T follicular helper cell (primary cell): Measurements from ENCODE around the gene PTPRT.

ENCODE experiments used
- DNase-seq: peaks from one replicate; pipeline ENCODE4 v3.0.0-alpha.2; 2020; ENCODE audit warnings: low read depth

The PTPRT gene

GRCh38 chr20:43119720-43120119 lies 70.0 kb downstream of the PTPRT start:
- DNase-seq, result no peak

- DNase-seq, result no peak
These were observed 87.3 kb downstream of the PTPRT start for GRCh38 chr20:43102394-43102793.

DNA sequence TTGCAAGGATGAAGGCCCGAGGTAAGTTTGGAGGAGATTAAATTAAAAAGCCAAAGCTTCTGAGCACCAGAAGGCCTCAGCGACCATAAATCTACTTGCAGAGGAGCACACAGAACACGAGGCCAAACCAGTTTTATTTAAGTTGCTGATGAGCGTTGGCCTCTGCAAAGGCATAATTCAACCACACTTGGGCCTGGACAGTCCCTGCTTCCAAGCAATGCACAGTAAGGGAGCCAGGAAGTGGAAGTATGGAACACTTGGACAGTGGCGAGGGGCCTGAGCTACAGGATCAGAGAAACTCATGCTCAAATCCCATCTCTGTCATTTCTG lies 92.8 kb downstream of the PTPRT start:
- no peak for DNase-seq

- DNase-seq, result no peak
These were observed 93.4 kb downstream of the PTPRT start for GRCh38 chr20:43096126-43096930.

DNA sequence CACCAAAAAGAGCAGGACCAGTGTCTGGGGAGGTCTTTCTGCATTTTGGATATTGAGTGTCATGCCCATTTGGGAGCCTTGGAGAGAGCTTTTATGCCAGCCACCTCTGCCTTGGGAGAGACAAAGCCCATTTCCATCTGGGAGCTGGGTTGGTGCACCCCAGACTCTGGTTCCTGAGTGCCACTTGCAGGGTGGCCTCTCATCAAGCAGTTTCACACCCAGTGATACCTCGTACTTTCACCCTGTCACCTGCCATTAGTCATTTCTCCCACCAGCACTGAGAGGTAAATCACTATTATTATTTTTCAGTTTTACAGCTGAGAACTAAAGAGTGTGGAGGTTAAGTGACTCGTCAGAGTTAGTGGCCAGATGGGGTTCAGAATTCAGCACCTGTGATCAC lies 94.7 kb downstream of the PTPRT start:
- DNase-seq, result no peak

GRCh38 chr20:43092386-43093088 lies 97.2 kb downstream of the PTPRT start:
- no peak for DNase-seq

DNA sequence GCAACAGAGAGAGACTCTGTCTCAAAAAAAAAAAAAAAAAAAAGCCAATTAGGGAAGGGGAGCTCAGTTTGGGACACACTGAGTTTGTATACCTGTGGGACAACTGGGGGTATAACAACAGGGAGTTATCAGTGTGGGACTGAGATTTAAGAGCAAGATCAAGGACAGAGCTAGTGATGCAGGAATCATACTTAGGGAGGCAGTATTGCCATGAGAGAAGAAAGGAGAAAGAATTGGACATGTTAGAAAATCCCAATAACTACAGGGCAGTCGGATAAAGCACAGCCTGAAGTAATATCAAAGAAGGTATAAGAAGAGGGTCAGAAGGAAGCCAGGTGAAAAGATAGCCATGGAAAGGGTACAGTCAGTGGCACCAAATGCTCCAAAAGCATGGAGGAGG lies 121.2 kb downstream of the PTPRT start:
- no peak for DNase-seq

- no peak for DNase-seq
These were observed 123.6 kb downstream of the PTPRT start for GRCh38 chr20:43066125-43066524.

DNA sequence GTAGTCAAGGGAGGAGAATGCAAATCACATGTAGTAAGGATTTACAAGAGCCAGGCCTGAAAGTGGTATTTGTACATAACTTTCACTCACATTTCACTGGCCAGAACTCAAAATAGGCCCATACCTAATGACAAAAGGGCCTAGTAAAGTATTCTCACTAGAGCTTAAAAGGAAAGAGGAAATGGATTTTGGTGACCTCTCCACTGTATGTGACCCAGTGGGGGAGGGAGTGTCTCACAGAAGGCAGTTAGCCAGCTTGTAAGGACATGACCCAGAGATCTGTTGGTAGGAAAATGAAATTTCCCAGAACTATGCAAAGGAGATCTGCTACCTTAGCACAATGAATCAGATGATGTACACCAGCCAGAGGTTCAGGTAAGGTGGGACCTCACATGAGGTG lies 124.4 kb downstream of the PTPRT start:
- DNase-seq, result no peak

DNA sequence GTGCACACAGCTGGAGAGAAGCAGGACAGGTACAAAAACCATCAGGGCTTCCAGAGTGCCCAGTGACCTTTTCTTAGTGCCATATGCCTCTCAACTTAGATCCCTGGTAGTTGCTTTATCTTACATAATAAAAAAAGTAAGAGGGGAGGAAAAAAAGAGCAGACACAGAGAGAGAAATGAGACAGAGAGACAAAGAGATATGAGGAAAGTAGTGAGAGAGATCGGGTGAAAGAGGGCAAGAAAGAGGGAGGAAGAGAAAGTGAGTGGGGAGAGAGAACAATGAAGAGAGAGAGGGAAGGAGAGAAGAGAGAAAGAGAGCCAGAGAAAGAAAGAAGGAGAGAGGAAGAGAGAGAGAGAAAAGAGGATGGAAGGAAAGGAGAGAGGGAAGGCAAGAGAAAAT lies 131.6 kb downstream of the PTPRT start:
- DNase-seq, result no peak

DNA sequence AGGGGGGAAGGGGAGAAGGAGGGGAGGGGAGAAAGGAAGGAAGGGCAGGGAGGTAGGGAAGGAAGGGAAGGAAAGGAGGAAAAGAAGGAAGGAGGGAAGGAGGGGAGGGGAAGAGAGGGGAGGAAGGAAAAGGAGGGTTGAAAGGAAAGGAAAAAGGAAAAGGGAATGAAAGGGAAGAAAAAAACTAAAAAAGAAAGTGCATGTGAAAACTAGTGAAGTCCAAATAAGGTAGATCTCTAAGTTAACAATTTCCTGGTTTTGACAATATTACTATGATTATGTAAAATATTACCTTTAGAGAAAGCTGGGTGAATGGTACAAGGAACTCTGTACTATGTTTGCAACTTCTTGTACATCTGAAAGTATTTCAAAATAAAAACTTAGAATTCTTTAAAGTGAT lies 132.4 kb downstream of the PTPRT start:
- DNase-seq, result no peak

DNA sequence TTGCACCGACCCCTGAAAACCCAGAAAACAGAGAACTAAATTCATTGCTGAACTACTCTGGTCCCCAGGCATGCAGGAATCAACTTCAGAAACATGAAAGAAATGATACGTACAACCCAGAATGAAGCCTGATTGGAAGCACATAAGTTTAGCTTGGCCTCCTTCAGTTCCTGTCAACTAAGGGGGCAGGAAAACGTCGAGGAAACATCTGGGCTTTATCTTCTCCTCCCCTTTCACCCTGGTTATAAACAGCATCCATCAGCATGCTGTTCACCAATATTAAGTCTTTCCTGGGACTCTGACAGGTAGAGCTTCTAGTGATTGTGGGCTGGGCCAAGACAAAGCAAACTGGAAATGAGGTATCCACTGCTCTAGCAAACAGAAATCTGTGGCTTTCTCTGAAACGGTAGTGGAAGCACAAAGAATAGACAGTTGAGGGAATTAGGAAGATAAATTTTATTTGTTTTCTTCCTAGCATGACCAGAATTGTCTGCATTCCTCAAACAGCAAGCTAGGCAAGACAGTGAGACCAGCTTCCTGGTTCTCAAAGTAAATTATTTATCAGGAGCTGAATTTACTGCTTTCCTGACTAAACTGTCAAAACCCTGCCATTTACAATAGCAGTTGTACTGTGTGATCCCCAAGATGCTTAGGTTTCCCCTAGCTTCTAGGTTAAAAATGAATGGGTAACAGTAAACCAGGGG lies 134.4 kb downstream of the PTPRT start:
- no peak for DNase-seq

DNA sequence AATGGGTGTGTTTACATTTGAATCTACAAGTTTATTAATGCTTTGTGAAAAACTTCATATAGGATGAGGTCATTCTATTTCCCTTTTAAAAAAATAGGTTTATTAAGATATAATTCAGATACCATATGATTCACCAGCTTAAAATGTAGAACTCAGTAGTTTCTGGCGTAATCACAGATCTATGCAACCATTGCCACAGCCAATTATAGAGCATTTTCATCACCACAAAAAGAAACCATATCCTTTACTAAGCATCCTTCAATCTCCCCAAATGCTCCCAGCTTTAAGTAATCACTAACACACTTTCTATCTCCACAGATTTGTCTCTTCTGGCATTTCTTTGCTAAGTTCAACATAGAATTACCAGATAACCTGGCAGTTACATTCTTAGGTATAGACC lies 137.2 kb downstream of the PTPRT start:
- no peak for DNase-seq

GRCh38 chr20:43046966-43047365 lies 142.7 kb downstream of the PTPRT start:
- no peak for DNase-seq

GRCh38 chr20:43043887-43044286 lies 145.8 kb downstream of the PTPRT start:
- DNase-seq, result no peak

- no peak for DNase-seq
These were observed 149.3 kb downstream of the PTPRT start for GRCh38 chr20:43040427-43040826.

- no peak for DNase-seq
These were observed 151.9 kb downstream of the PTPRT start for GRCh38 chr20:43037605-43038309.

DNA sequence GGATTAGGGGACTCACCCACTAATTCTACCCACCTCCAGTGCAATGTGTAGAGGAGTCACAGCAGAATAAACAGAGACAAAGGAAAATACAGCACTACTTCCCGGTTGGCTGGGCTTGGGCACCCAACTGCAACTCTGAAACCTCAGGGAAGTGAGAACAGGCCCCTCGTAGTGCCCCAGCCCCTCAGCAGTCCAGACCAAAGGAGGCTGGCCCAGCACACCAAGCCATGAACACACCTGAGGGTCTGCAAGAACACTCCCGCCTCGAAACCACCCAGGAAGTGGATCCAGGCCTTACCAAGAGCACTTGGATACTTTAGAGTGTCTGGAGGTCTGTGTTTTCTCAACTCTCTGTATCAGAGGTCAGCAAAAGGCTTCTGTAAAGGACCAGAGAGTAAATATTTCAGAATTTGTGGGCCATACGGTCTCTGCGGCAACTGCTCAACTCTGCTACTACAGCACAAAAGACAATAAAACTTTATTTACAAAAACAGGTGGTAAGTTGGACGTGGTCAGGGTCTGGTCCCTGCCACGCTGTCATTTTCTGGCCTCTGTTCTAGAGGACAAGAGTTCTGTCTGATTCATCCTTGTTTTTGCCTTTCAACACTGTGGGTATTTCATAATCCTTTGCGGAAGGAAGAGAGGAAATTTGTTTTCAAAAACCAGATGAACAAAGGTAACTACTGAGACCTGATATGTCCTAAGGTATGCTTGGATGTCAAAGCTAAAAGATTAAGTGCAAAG lies 154.6 kb downstream of the PTPRT start:
- no peak for DNase-seq

GRCh38 chr20:43032459-43032858 lies 157.2 kb downstream of the PTPRT start:
- no peak for DNase-seq

DNA sequence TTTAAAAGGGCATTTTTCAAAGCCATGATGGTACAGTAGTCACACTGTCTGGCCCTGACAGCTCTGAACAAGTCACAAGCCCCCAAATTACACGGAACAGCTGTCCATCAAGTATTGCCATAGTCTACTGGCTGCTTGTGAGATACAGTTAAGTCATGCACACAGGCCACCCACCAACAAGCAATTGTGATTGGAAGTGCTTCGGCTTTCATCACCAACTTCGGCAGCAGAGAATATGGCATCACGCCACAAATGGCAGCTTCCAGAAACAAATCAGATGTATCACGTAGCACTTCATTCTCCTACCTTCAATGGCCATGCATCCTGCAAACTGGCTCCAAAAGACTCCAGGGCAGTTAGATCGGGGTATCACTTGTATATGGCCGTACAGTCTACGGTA lies 160.5 kb downstream of the PTPRT start:
- no peak for DNase-seq

DNA sequence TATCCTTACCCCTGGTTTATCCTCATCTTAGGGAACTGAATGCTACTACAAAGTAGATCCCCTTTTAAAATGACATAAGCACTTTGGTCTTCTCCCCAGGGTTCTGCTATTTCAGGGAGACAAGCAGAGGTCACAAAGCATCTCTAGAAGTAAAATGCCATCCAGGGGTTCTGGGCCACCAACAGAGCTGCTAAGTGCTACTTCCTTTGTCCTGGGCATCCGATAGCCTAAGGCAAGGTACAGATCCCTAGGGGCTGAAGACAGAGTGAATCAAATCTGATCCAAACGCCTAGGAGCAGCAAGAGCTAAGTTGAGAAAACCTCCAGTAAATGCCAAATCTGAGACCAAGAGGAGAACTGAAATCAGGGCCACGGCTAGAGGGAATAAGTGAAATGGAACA lies 161.2 kb downstream of the PTPRT start:
- DNase-seq, result no peak

DNA sequence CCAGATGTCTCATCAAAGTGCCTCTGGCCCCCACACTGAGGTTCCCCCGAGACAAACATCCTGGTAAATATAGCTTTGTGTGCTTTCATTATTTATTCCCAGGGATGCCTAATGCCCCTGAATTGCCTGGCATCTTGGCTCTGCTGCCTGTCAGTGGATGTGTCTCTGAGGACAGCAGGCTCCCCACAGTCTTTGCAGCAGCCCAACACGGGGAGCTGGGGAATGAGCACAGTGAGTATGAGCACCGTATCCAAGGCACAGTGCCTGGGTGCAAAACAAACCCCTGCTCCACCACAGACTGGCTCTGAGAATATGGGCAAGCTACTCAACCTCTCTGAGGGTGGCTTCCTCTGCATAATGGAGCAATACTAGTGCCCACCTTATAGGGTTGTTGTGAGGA lies 165.9 kb downstream of the PTPRT start:
- no peak for DNase-seq
